Transverse colon (tissue), 4 donors: ENCODE data around the gene PSAP. TPM values are rescaled to one million over a fixed set of nuclear protein-coding genes. Genes with fewer than 3 reads are reported as not detected.
A peak's percentile ranks its signal among the peaks of the same experiment; 100 is the strongest.

Experiments used
- DNase-seq: peaks from one replicate; pipeline ENCODE4 v3.0.0-alpha.2; 2019
- H3K27ac ChIP-seq, 4 donors: fragments of 200-600 bp; sonication (generic); 2 replicates each; pipeline ENCODE4 v1.5.1; 2016 to 2018; ENCODE audit warnings: inconsistent platforms in 4 of 4
- H3K27me3 ChIP-seq: fragments of 200-600 bp; sonication (generic); 2 replicates; pipeline ENCODE4 v1.5.1; 2017; ENCODE audit warnings: inconsistent platforms
- H3K36me3 ChIP-seq, 4 donors: fragments of 200-600 bp; sonication (generic); 2 replicates each; pipeline ENCODE4 v1.5.1; 2017 to 2019; ENCODE audit warnings: inconsistent platforms in 4 of 4
- H3K4me1 ChIP-seq, 4 donors: fragments of 200-600 bp; sonication (generic); 2 replicates each; pipeline ENCODE4 v1.5.1; 2017 to 2020; ENCODE audit warnings: inconsistent platforms in 4 of 4
- H3K4me3 ChIP-seq, 4 donors: fragments of 200-600 bp; sonication (generic); 1 replicate in 1 of 4; 2 replicates in 3 of 4; pipeline versions ENCODE4 v1.5.1 to v1.6.1; 2017 to 2019; ENCODE audit warnings: inconsistent platforms in 4 of 4
- H3K9me3 ChIP-seq, 2 donors: fragments of 200-600 bp; sonication (generic); 2 replicates each; pipeline ENCODE4 v1.5.1; 2017 to 2019; ENCODE audit warnings: inconsistent platforms in 2 of 2
- CTCF ChIP-seq, 5 experiments: fragments of 200-600 bp in 3 of 5; fragments of 450-650 bp in 2 of 5; sonication (generic) in 3 of 5; IDR thresholded peaks; 1 replicate in 2 of 5; 2 replicates in 3 of 5; pipeline ENCODE4 v1.5.1; 2016 to 2017; ENCODE audit warnings: antibody characterized with exemption in 5 of 5, inconsistent platforms in 3 of 5, mild to moderate bottlenecking in 2 of 5, moderate library complexity in 1 of 5
- EP300 ChIP-seq: sonication (generic); formaldehyde crosslinking; IDR thresholded peaks from one replicate; pipeline ENCODE4 v1.6.1; 2017; ENCODE audit warnings: antibody characterized with exemption, low read depth
- POLR2A ChIP-seq: fragments of 450-650 bp; IDR thresholded peaks from one replicate; pipeline ENCODE4 v1.6.1; 2016; ENCODE audit warnings: antibody characterized with exemption, mild to moderate bottlenecking, moderate library complexity
- POLR2AphosphoS5 ChIP-seq, 3 donors: sonication (generic); formaldehyde crosslinking; IDR thresholded peaks; one replicate each; pipeline ENCODE4 v1.6.1; 2016; ENCODE audit warnings: antibody characterized with exemption in 3 of 3
- WGBS, 2 donors: methylation state at CpG; one replicate each; pipeline ENCODE4 v1.1.5; 2018; ENCODE audit warnings: low coverage in 1 of 2; 5-methylcytosine and 5-hydroxymethylcytosine counted together
- in situ Hi-C, 4 donors: fragments of 200-750 bp; cut with MboI; loops; one replicate each; pipeline versions ENCODE4 v1.15.0 to v1.15.1; 2017; ENCODE audit warnings: low sequenced_read_pairs in 3 of 4, low pct_ligation_motif_present in 1 of 4, low pct_unique_long_range_greater_than_20kb in 1 of 4
- intact Hi-C: fragments of 100-400 bp; cut with DNase I; formaldehyde crosslinking; loops from one replicate; pipeline ENCODE4 v1.15.1; 2023; ENCODE audit warnings: low total_unique reads
- total RNA-seq, 4 donors: library from RNA; depleted of rRNA; stranded (reverse); fragments of >200 nt; gene quantifications; one replicate each; pipeline ENCODE4 v1.1.0, GENCODE V29; 2016

PSAP gene
- total RNA-seq, 4 donors from 2014 or later, result 383 to 667 (median 478) TPM

- intact Hi-C loops (loop anchor here (10.0 kb wide), 1 partner anchor 63 kb away; no protein-coding TSS in a partner anchor), in situ Hi-C loops (no loop called here)
- Histone ChIP-seq H3K4me1 (peaks cover 7 to 27% (median 11%) of the 10 kb centered on the region in 4 donors), H3K36me3 (peaks cover 0 to 46% (median 22%) of the 10 kb centered on the region in 4 donors), H3K4me3 (no peak overlapping the region), H3K27me3 (no peaks in the 10 kb centered on the region), H3K9me3 (no peaks in the 10 kb centered on the region), H3K27ac (no peak overlapping the region)
- peak; percentile 42 for DNase-seq
- TF ChIP-seq POLR2A, result no peak
- peak in 1 of 3 donors; percentile 7 for TF ChIP-seq POLR2AphosphoS5 (IDR thresholded peaks at IDR 0.05)
- 90 to 97% methylated on average over 7 to 19 of the region's 19 CpGs for WGBS, 2 donors
Observed at GRCh38 chr10:71831646-71832552, 19.2 kb downstream of the PSAP start.

GRCh38 chr10:71830726-71831125 lies 20.3 kb downstream of the PSAP start:
- 71% methylated on average over 4 of the region's 4 CpGs; no CpG with 5 or more reads in 1 of the 2 donors for WGBS, 2 donors
- no peaks in the 10 kb centered on the region for H3K9me3 ChIP-seq
- DNase-seq, result no peak
- peaks cover 0 to 57% (median 28%) of the 10 kb centered on the region in 4 donors for H3K36me3 ChIP-seq
- H3K27me3 ChIP-seq, result no peaks in the 10 kb centered on the region
- H3K4me1 ChIP-seq, result peaks cover 0 to 15% (median under 1%) of the 10 kb centered on the region in 4 donors
- no peak overlapping the region for H3K4me3 ChIP-seq
- TF ChIP-seq POLR2AphosphoS5 (IDR thresholded peaks at IDR 0.05) (no peak), EP300 (no peak), POLR2A (no peak), CTCF (IDR thresholded peaks at IDR 0.05) (no peak)
- no peak overlapping the region for H3K27ac ChIP-seq
- in situ Hi-C loops (no loop called here), intact Hi-C loops (loop anchor here (10.0 kb wide), 1 partner anchor 64 kb away; no protein-coding TSS in a partner anchor)

- Histone ChIP-seq H3K4me3 (no peak overlapping the region), H3K9me3 (no peaks in the 10 kb centered on the region), H3K4me1 (peaks cover 0 to 12% (median 0%) of the 10 kb centered on the region in 4 donors), H3K27me3 (no peaks in the 10 kb centered on the region), H3K36me3 (peaks cover 0 to 66% (median 32%) of the 10 kb centered on the region in 4 donors), H3K27ac (no peak overlapping the region)
- WGBS, 2 donors, result 87 to 98% methylated on average over 4 to 5 of the region's 5 CpGs
- in situ Hi-C loops, result no loop called here
- TF ChIP-seq POLR2AphosphoS5 (IDR thresholded peaks at IDR 0.05), result no peak
- no peak for TF ChIP-seq CTCF (IDR thresholded peaks at IDR 0.05)
- TF ChIP-seq POLR2A, result no peak
- no peak for TF ChIP-seq EP300
- DNase-seq, result no peak
- intact Hi-C loops, result loop anchor here (5.0 to 10.0 kb wide), 2 partner anchors 65 to 1062 kb away; partner anchors contain the start of gene OIT3
Observed at GRCh38 chr10:71829896-71830295, 21.2 kb downstream of the PSAP start.

GRCh38 chr10:71829171-71829570 lies 21.9 kb downstream of the PSAP start:
- Histone ChIP-seq H3K27me3 (no peaks in the 10 kb centered on the region), H3K9me3 (no peaks in the 10 kb centered on the region), H3K4me1 (peaks cover 0 to 12% (median 0%) of the 10 kb centered on the region in 4 donors), H3K36me3 (peaks cover 0 to 72% (median 35%) of the 10 kb centered on the region in 4 donors), H3K4me3 (no peak overlapping the region), H3K27ac (no peak overlapping the region)
- intact Hi-C loops, result loop anchor here (5.0 kb wide), 1 partner anchor 1063 kb away; the partner anchor contains the start of gene OIT3
- in situ Hi-C loops, result no loop called here
- TF ChIP-seq POLR2AphosphoS5 (IDR thresholded peaks at IDR 0.05) (no peak), EP300 (no peak), CTCF (IDR thresholded peaks at IDR 0.05) (no peak), POLR2A (no peak)
- DNase-seq, result no peak
- WGBS, 2 donors, result 59 to 66% methylated on average over 2 to 5 of the region's 5 CpGs
